GM21526 (cell line): ENCODE data around the gene AURKB.

Experiments used
- ATAC-seq: cut with Tn5 transposase; IDR thresholded peaks from one replicate; pipeline ENCODE4 v1.9.1; 2021; ENCODE audit warnings: moderate library complexity; ENCODE audit not compliant: unreplicated experiment, low FRiP score

AURKB gene

GRCh38 chr17:8162997-8163977 lies 47.1 kb downstream of the AURKB start:
- ATAC-seq: no peak

GRCh38 chr17:8162233-8162996 lies 48.0 kb downstream of the AURKB start, which contains the start of gene VAMP2:
Gene VAMP2, minus strand, starts transcription at chr17:8162948. Its CDS starts 69 bp downstream, at chr17:8162879.
- no peak for ATAC-seq

- no peak for ATAC-seq
These were observed 48.8 kb downstream of the AURKB start for GRCh38 chr17:8161289-8162232.

DNA sequence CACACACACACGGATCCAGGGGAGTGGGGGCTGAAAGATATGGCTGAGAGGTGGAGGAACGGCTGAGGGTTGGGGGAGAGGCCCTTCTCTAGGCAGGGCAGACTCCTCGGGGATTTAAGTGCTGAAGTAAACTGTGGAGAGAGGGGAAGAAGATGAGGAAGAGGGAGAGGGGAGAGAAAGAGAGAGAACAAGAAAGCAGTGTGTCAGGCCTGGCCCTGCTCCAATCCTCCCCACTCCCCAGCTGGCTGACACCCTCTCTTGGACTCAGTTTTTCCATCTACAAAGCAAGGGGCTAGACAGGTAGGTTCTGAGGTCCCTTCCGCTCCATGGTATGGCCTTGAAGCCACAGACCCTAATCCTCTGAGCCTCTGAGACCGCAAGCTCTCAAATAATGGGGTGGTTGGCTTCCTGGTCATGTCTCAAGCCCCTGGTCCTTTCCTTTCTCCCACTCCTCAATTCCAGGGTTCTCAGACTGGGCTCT lies 49.6 kb downstream of the AURKB start:
- ATAC-seq: no peak

GRCh38 chr17:8160224-8160577 lies 50.2 kb downstream of the AURKB start:
- no peak for ATAC-seq

DNA sequence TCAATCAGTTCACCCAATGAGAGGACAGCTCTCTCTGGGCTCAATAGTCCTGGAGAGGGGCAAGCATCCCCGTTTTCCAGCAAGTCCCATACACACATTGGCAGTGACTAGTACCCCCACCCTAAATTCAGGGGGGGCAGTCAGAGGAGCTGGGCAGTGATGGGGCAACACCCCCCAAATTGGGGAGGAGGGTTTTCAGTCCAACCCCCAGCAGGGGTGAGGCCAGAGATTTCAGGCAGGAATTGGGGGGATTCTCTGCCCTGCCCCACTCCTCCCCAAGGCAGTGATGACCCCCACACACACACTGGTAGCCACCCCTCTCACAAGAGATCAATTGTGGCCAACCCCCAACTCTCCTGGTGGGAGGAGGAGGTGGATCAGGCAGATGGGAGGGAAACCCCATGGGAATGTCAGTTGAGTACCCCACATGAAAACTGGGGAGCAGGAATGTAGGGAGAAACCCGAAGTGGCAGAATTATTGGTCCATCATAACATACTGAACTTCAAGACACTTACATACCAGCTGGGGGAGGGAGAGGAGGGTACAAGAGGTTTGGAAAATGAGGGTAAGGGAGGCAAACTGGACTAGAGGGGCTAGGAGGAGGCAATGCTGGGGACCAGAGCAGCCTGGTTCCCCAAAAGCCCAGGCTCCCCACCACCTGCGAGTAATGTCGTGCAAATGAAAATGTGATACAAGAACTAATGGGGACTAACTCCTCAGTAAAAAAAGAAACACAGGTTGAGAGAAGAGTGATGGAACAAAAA lies 50.7 kb downstream of the AURKB start:
- ATAC-seq: no peak

DNA sequence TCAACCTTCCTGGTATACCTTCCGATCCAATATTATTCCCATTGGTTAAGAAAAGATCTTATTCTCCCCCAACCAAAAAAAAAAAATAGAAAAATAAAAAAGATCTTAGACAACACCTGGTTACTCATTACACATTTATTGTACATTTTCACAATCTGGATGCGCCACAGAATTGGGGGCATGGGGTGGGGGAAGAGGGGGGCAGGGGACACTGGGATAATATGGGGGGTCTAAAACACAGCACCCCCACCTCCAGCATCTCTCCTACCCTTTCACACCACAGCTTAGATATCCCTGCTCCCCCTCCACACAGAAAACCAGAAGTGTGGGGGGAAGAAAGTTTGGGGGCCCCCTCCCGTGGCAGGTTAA lies 51.4 kb downstream of the AURKB start:
- ATAC-seq: no peak

DNA sequence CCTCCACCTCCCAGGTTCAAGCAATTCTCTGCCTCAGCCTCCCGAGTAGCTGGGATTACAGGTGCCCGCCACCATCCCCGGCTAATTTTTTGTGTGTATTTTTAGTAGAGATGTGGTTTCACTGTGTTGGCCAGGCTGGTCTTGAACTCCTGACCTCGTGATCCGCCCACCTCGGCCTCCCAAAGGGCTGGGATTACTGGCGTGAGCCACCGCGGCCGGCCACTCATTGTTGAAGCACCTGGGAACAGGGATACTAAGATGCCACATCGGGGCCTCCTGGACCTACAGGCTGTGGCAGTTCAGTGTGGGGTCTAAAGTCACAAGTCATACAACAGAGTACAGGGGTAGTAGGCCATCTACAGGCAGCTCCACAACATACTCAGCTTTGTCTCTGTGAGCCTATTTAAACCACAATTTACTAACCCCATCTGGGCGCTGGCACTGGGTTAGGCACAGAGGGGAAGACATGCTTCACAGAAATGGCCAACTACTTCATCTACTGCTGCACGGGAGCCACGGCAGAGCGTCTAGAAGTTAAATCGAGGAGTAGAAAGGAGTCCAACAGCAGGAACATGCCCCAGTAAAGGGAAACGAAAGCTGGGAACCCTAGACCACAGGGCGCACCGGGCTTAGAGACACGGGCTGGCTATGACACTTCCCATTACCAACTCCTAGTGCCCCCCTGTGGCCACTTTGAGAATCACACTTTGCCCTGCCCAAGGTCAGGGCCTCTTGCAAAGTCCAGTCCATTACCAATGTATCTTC lies 51.9 kb downstream of the AURKB start:
- ATAC-seq: peak; percentile 25

DNA sequence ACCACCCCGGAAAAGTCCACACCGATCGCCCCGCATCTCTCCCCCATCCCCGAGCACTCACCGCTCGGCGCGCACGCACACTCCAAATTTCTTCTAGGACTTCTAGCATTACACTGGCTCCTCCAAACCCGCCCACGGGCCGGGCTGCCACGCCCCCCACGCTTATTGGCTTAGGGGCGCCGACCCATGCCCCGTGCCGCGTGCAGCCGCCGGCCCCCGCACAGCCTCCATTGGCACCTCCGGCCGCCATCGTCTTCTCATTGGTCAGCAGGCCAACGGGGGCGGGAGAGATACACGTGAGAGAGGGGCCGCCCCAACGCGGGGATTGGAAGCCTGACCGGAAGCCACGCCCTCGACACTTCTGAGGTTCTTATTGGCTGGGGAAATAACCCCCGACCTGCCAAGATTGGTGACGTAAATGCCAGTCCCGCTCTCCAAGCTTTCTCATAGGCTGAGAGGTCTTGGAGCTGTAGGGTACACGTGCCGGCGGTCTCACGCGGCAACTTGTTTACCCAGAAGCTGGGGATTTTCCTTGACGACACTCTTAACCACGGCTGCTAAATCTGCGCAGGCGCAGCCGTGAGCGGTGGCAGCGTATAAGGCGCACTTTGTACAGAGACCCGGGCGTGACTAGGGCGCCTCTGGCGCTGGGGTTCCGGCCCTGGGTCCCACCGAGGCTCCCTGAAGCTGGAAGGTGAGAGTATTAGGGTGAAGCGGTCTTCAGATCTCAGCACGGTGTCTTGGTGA lies 54.0 kb downstream of the AURKB start:
- ATAC-seq: peak; percentile 62

GRCh38 chr17:8155996-8156245 lies 54.5 kb downstream of the AURKB start:
- ATAC-seq: no peak

DNA sequence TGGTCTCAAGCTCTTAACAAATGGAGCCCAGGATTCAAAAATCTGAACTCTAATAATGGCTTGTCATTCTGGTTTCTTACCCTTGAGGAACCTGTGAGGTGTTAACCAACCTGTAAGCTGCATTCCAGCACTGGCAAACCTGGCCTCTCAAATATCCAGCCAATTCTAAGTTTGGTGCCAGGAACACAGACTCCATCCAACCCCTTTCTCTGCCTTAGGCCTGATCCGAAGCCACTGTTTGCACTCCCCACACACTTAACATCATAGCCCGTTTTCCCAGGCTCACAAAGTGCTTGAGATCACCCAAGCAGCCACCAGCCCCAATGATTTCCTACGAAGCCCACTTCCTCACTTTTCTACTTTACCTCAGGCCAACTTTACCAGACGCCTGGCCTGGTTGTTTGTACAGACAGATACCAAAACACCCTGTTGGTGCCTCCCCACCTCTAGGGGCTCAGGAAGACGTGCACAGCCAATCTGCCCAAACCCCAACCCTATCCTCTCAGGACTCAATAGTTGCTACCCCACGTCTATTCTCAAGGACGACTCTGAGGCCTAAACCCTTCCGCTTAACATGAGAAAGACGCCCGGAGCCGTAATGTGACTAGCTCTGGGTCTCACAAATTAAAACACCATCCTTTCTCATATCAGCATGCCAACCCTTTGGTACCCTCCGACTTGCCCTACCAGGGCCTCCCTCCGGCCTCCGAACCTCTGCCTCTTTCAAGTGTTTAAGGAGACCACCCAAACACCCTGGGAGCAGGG lies 55.0 kb downstream of the AURKB start:
- ATAC-seq: no peak
